Prostate gland (tissue), 2 donors: ENCODE results near the gene ZNF391. TPM values are rescaled to one million over a fixed set of nuclear protein-coding genes. Genes with fewer than 3 reads are reported as not detected.

ENCODE experiments used
- DNase-seq: peaks from one replicate; pipeline ENCODE4 v3.0.0-alpha.2; 2019; ENCODE audit warnings: low spot score
- H3K27ac ChIP-seq, 2 donors: fragments of 200-600 bp; sonication (generic); 2 replicates each; pipeline ENCODE4 v1.5.1; 2017 to 2019
- H3K27me3 ChIP-seq: fragments of 200-600 bp; sonication (generic); replicated peaks from 2 replicates; pipeline ENCODE4 v1.5.1; 2019; ENCODE audit not compliant: insufficient read depth
- H3K36me3 ChIP-seq, 2 donors: fragments of 200-600 bp; sonication (generic); 1 replicate in 1 of 2; 2 replicates in 1 of 2; pipeline versions ENCODE4 v1.5.1 to v1.8.1; 2017 to 2019
- H3K4me1 ChIP-seq: fragments of 200-600 bp; sonication (generic); replicated peaks from 2 replicates; pipeline ENCODE4 v1.5.1; 2019
- H3K4me3 ChIP-seq, 2 donors: fragments of 200-600 bp; sonication (generic); 2 replicates each; pipeline ENCODE4 v1.5.1; 2017 to 2019
- H3K9me3 ChIP-seq: fragments of 200-600 bp; sonication (generic); 2 replicates; pipeline ENCODE4 v1.5.1; 2017
- CTCF ChIP-seq, 4 experiments: fragments of 200-600 bp in 2 of 4; fragments of 450-650 bp in 2 of 4; sonication (generic) in 2 of 4; IDR thresholded peaks; 1 replicate in 3 of 4; 2 replicates in 1 of 4; pipeline ENCODE4 v1.5.1; 2016 to 2019; ENCODE audit warnings: antibody characterized with exemption in 4 of 4, mild to moderate bottlenecking in 2 of 4, moderate library complexity in 2 of 4
- POLR2A ChIP-seq: fragments of 450-650 bp; IDR thresholded peaks from one replicate; pipeline ENCODE4 v1.6.1; 2016; ENCODE audit warnings: antibody characterized with exemption, mild to moderate bottlenecking
- POLR2AphosphoS5 ChIP-seq: sonication (generic); formaldehyde crosslinking; IDR thresholded peaks from one replicate; pipeline ENCODE4 v1.6.1; 2017; ENCODE audit warnings: antibody characterized with exemption
- WGBS: methylation state at CpG from one replicate; pipeline ENCODE4 v1.1.5; 2018; 5-methylcytosine and 5-hydroxymethylcytosine counted together
- intact Hi-C: fragments of 100-400 bp; cut with DNase I; formaldehyde crosslinking; loops from one replicate; pipeline ENCODE4 v1.14.2; 2022
- total RNA-seq, 2 donors: library from RNA; depleted of rRNA; stranded (reverse); fragments of >200 nt; gene quantifications; one replicate each; pipeline ENCODE4 v1.1.0, GENCODE V29; 2016

The ZNF391 gene
- total RNA-seq, 2 donors from 2014 or later, result 5.6 to 6.7 TPM

GRCh38 chr6:27407153-27407814, 18.7 kb downstream of the ZNF391 start:
- no peak for DNase-seq
- WGBS, result 76% methylated on average over 8 of the region's 8 CpGs
- H3K27me3 ChIP-seq, result no peaks in the 10 kb centered on the region
- intact Hi-C loops, result no loop called here
- no peaks in the 10 kb centered on the region for H3K36me3 ChIP-seq
- TF ChIP-seq POLR2AphosphoS5, result no peak
- no peak for TF ChIP-seq POLR2A
- no peak for TF ChIP-seq CTCF (IDR thresholded peaks at IDR 0.05)
- no peaks in the 10 kb centered on the region for H3K4me1 ChIP-seq
- H3K9me3 ChIP-seq, result no peaks in the 10 kb centered on the region
- no peak overlapping the region for H3K4me3 ChIP-seq
- H3K27ac ChIP-seq, result no peak overlapping the region

- Histone ChIP-seq H3K36me3 (no peaks in the 10 kb centered on the region), H3K27ac (no peak overlapping the region), H3K27me3 (no peaks in the 10 kb centered on the region), H3K4me1 (no peaks in the 10 kb centered on the region), H3K9me3 (no peaks in the 10 kb centered on the region), H3K4me3 (no peak overlapping the region)
- no peak for DNase-seq
- no peak for TF ChIP-seq CTCF (IDR thresholded peaks at IDR 0.05)
- TF ChIP-seq POLR2AphosphoS5, result no peak
- TF ChIP-seq POLR2A, result no peak
- intact Hi-C loops, result no loop called here
- WGBS, result 90% methylated on average over 4 of the region's 4 CpGs
These were observed 25.7 kb downstream of the ZNF391 start for GRCh38 chr6:27414300-27414699.

- WGBS, result 76% methylated on average over 1 of the region's 1 CpG
- Histone ChIP-seq H3K4me1 (no peaks in the 10 kb centered on the region), H3K36me3 (no peaks in the 10 kb centered on the region), H3K27me3 (no peaks in the 10 kb centered on the region), H3K27ac (no peak overlapping the region), H3K9me3 (no peaks in the 10 kb centered on the region), H3K4me3 (no peak overlapping the region)
- DNase-seq, result no peak
- intact Hi-C loops, result no loop called here
- TF ChIP-seq CTCF (IDR thresholded peaks at IDR 0.05), result no peak
- TF ChIP-seq POLR2A, result no peak
- TF ChIP-seq POLR2AphosphoS5, result no peak
These were observed 26.4 kb downstream of the ZNF391 start for GRCh38 chr6:27414996-27415395.

- TF ChIP-seq POLR2AphosphoS5, result no peak
- TF ChIP-seq POLR2A, result no peak
- no peak for TF ChIP-seq CTCF (IDR thresholded peaks at IDR 0.05)
- no peaks in the 10 kb centered on the region for H3K9me3 ChIP-seq
- no peaks in the 10 kb centered on the region for H3K4me1 ChIP-seq
- DNase-seq, result no peak
- no peak overlapping the region for H3K27ac ChIP-seq
- 61% methylated on average over 2 of the region's 2 CpGs for WGBS
- H3K4me3 ChIP-seq, result no peak overlapping the region
- intact Hi-C loops, result no loop called here
- H3K27me3 ChIP-seq, result no peaks in the 10 kb centered on the region
- H3K36me3 ChIP-seq, result no peaks in the 10 kb centered on the region
These were observed 27.3 kb downstream of the ZNF391 start for GRCh38 chr6:27415898-27416297.

- intact Hi-C loops, result no loop called here
- TF ChIP-seq POLR2AphosphoS5, result no peak
- TF ChIP-seq POLR2A, result no peak
- no peak for TF ChIP-seq CTCF (IDR thresholded peaks at IDR 0.05)
- no peak overlapping the region for H3K4me3 ChIP-seq
- no peaks in the 10 kb centered on the region for H3K9me3 ChIP-seq
- H3K4me1 ChIP-seq, result no peaks in the 10 kb centered on the region
- H3K27ac ChIP-seq, result no peak overlapping the region
- H3K27me3 ChIP-seq, result no peaks in the 10 kb centered on the region
- no peaks in the 10 kb centered on the region for H3K36me3 ChIP-seq
- no peak for DNase-seq
These were observed 30.8 kb downstream of the ZNF391 start for GRCh38 chr6:27419363-27419762.
